HG03439 (cell line): ENCODE data around the gene STOX2.

Experiments used
- ATAC-seq: cut with Tn5 transposase; IDR thresholded peaks from one replicate; pipeline ENCODE4 v1.9.1; 2021; ENCODE audit warnings: mild to moderate bottlenecking, moderate library complexity; ENCODE audit not compliant: unreplicated experiment

STOX2 gene

GRCh38 chr4:183889190-183889589 lies 15.9 kb upstream of the STOX2 start:
- no peak for ATAC-seq

GRCh38 chr4:183897193-183897592 lies 7.9 kb upstream of the STOX2 start:
- no peak for ATAC-seq

GRCh38 chr4:183898456-183898855 lies 6.7 kb upstream of the STOX2 start:
- ATAC-seq = no peak

- no peak for ATAC-seq
These were observed 1.9 kb upstream of the STOX2 start for GRCh38 chr4:183903021-183903760.

- no peak for ATAC-seq
These were observed 734 bp downstream of the STOX2 start for GRCh38 chr4:183905593-183906488.

GRCh38 chr4:183906489-183906738 lies 1.3 kb downstream of the STOX2 start:
- no peak for ATAC-seq

- no peak for ATAC-seq
These were observed 1.9 kb downstream of the STOX2 start for GRCh38 chr4:183906739-183907651.

GRCh38 chr4:183907871-183908683 lies 3.0 kb downstream of the STOX2 start:
- ATAC-seq = no peak

GRCh38 chr4:183909187-183909586 lies 4.1 kb downstream of the STOX2 start:
- ATAC-seq = no peak

GRCh38 chr4:183909801-183910200 lies 4.7 kb downstream of the STOX2 start:
- ATAC-seq = no peak

- ATAC-seq = no peak
These were observed 7.5 kb downstream of the STOX2 start for GRCh38 chr4:183912585-183912984.

- no peak for ATAC-seq
These were observed 10.9 kb downstream of the STOX2 start for GRCh38 chr4:183915976-183916375.

- ATAC-seq = no peak
These were observed 13.6 kb downstream of the STOX2 start for GRCh38 chr4:183918696-183919095.

- ATAC-seq = no peak
These were observed 14.0 kb downstream of the STOX2 start for GRCh38 chr4:183919141-183919540.

- ATAC-seq = no peak
These were observed 15.4 kb downstream of the STOX2 start for GRCh38 chr4:183920512-183920911.

GRCh38 chr4:183921335-183921734 lies 16.2 kb downstream of the STOX2 start:
- no peak for ATAC-seq

- no peak for ATAC-seq
These were observed 19.4 kb downstream of the STOX2 start for GRCh38 chr4:183924362-183925044.

- ATAC-seq = no peak
These were observed 21.8 kb downstream of the STOX2 start for GRCh38 chr4:183926950-183927349.

- no peak for ATAC-seq
These were observed 27.5 kb downstream of the STOX2 start for GRCh38 chr4:183932576-183932975.

GRCh38 chr4:183934761-183935160 lies 29.7 kb downstream of the STOX2 start:
- ATAC-seq = no peak
